Lower leg skin (tissue), 4 donors: ENCODE measurements around the gene PDZD8. TPM values are rescaled to one million over a fixed set of nuclear protein-coding genes. Genes with fewer than 3 reads are reported as not detected.
"Not testable (repeated sequence)": the region's sequence is repeated elsewhere in the genome, so short reads cannot be mapped to it uniquely, and the experiment has no call there.

ENCODE experiments used
- DNase-seq, 2 donors: peaks; one replicate each; pipeline ENCODE4 v3.0.0-alpha.2; 2019; ENCODE audit warnings: low spot score in 2 of 2
- H3K4me3 ChIP-seq: fragments of 200-600 bp; sonication (generic); 2 replicates; pipeline ENCODE4 v1.5.1; 2017; ENCODE audit warnings: mild to moderate bottlenecking, low read depth; ENCODE audit not compliant: poor library complexity, severe bottlenecking
- CTCF ChIP-seq, 3 donors: fragments of 450-650 bp; IDR thresholded peaks; one replicate each; pipeline ENCODE4 v1.5.1; 2016; ENCODE audit warnings: antibody characterized with exemption in 3 of 3, mild to moderate bottlenecking in 3 of 3, moderate library complexity in 2 of 3
- POLR2A ChIP-seq, 2 donors: fragments of 450-650 bp; IDR thresholded peaks; one replicate each; pipeline ENCODE4 v1.6.1; 2016 to 2017; ENCODE audit warnings: antibody characterized with exemption in 2 of 2, mild to moderate bottlenecking in 1 of 2, moderate library complexity in 1 of 2
- WGBS, 2 donors: methylation state at CpG; one replicate each; pipeline ENCODE4 v1.1.5; 2018; 5-methylcytosine and 5-hydroxymethylcytosine counted together
- intact Hi-C: fragments of 100-400 bp; cut with DNase I; formaldehyde crosslinking; loops from one replicate; pipeline ENCODE4 v1.15.0; 2023; ENCODE audit warnings: low total_unique reads
- total RNA-seq, 4 donors: library from RNA; depleted of rRNA; stranded (reverse); fragments of >200 nt; gene quantifications; one replicate each; pipeline ENCODE4 v1.1.0, GENCODE V29; 2016

The PDZD8 gene
- total RNA-seq, 4 donors from 2014 or later: 20.6 to 29.4 (median 27.8) TPM

DNA sequence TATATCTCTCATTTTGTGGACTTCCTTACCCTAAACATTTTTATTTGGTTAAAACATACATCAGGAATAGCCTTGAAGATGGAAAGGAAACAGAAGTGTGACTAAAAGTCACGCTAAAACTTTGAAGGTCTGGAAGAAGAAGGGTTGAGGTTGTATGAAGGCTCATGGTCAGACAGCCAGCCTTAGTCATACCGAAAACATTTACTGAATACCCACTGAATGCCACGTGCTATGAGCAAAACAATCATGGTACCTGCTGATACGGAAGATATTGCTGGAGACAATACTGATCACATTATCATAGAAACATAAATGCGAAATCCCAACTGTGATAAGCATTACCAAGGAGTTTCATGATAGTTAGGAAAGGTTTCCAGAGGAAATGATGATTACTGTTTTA, 64.0 kb downstream of the PDZD8 start:
- WGBS, 2 donors: 96 to 97% methylated on average over 5 of the region's 5 CpGs
- intact Hi-C loops: loop anchor here (10.0 kb wide), 1 partner anchor 86 kb away; no protein-coding TSS in a partner anchor
- TF ChIP-seq CTCF (IDR thresholded peaks at IDR 0.05): no peak
- no peak for TF ChIP-seq POLR2A (IDR thresholded peaks at IDR 0.05)
- no peak for DNase-seq
- H3K4me3 ChIP-seq: no peak overlapping the region

DNA sequence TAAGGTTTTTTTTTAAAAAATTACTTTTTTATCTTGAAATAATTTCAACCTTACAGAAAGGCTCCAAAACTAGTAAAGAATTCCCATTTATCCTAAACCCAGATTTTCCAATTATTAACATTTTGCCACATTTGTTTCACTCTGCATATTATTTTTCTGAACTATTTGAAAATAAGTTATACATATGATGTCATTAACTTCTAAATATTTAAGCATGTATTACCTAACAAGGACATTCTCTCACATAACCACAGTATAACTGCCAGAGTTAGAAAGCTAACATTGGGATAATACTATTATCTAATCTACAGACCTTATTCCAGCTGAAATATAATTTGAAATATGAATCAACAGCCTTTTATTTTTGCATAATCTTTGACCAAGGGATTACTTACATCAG, 68.6 kb downstream of the PDZD8 start:
- H3K4me3 ChIP-seq: no peak overlapping the region
- TF ChIP-seq CTCF (IDR thresholded peaks at IDR 0.05): no peak
- no peak for TF ChIP-seq POLR2A (IDR thresholded peaks at IDR 0.05)
- DNase-seq: no peak
- intact Hi-C loops: no loop called here

DNA sequence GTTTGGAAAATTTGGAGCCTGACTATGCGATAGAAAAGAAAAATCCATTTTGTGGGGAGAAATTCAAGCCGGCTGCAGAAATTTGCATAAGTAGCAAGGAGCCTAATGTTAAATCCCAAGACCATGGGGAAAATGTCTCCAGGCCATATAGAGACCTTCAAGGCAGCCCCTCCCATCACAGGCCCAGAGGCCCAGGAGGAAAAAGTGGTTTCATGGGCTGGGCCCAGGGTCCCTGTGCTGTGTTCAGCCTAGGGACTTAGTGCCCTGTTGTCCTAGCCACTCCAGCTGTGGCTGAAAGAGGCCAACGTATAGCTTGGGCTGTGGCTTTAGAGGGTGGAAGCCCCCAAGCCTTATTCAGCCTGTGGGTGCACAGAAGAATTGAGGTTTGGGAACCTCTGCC, 71.8 kb downstream of the PDZD8 start:
- H3K4me3 ChIP-seq, intact Hi-C loops, DNase-seq: not testable (repeated sequence)
- 100% methylated on average over 3 of the region's 3 CpGs for WGBS, 2 donors

DNA sequence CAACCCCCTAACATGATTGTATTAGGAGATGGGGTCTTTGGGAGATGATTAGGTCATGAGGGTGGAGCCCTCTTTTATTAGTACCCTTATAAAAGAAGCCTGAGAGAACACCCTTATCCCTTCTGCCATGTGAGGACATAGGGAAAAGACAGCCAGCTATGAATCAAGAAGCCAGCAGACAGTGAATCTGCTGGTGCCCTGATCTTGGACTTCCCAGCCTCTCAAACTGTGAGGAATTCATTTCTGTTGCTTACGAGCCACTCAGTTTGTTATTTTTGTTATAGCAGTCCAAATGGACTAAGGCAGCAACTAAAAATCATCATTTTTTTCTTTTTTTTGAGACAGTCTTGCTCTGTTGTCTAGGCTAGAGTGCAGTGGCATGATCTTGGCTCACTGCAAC, 74.6 kb downstream of the PDZD8 start:
- TF ChIP-seq POLR2A (IDR thresholded peaks at IDR 0.05) (no peak), CTCF (IDR thresholded peaks at IDR 0.05) (no peak)
- intact Hi-C loops: no loop called here
- no peak overlapping the region for H3K4me3 ChIP-seq
- DNase-seq: no peak
- WGBS, 2 donors: 89 to 100% methylated on average over 1 of the region's 1 CpG

GRCh38 chr10:117299435-117299834, 75.8 kb downstream of the PDZD8 start:
- intact Hi-C loops: no loop called here
- DNase-seq: no peak
- no peak overlapping the region for H3K4me3 ChIP-seq
- no peak for TF ChIP-seq POLR2A (IDR thresholded peaks at IDR 0.05)
- TF ChIP-seq CTCF (IDR thresholded peaks at IDR 0.05): no peak

GRCh38 chr10:117298219-117298618, 77.0 kb downstream of the PDZD8 start:
- no peak for DNase-seq
- 76 to 85% methylated on average over 1 of the region's 1 CpG for WGBS, 2 donors

More at GRCh38 chr10:117298219-117298618, 77.0 kb downstream of the PDZD8 start:
- intact Hi-C loops: no loop called here
- TF ChIP-seq POLR2A (IDR thresholded peaks at IDR 0.05) (no peak), CTCF (IDR thresholded peaks at IDR 0.05) (no peak)
- H3K4me3 ChIP-seq: no peak overlapping the region
